HG03097 (cell line): Measurements from ENCODE around the gene POP4.
A peak's percentile ranks its signal among the peaks of the same experiment; 100 is the strongest.
"Not testable (repeated sequence)": the region's sequence is repeated elsewhere in the genome, so short reads cannot be mapped to it uniquely, and the experiment has no call there.

Experiments
- ATAC-seq: cut with Tn5 transposase; IDR thresholded peaks from one replicate; pipeline ENCODE4 v1.9.1; 2021; ENCODE audit not compliant: unreplicated experiment, low FRiP score

POP4 gene

GRCh38 chr19:29605653-29606419 lies at the start of gene POP4:
POP4 (plus strand) TSS chr19:29606283; CDS start chr19:29606319, 36 bp downstream.
- peak; percentile 73 for ATAC-seq

- ATAC-seq, result not testable (repeated sequence)
Measured at GRCh38 chr19:29559110-29559509, 47.0 kb upstream of the POP4 start.

- ATAC-seq, result no peak
Measured at GRCh38 chr19:29559743-29560142, 46.3 kb upstream of the POP4 start.

- ATAC-seq, result no peak
Measured at GRCh38 chr19:29560313-29561075, 45.6 kb upstream of the POP4 start.

GRCh38 chr19:29561601-29562000 lies 44.5 kb upstream of the POP4 start:
- ATAC-seq, result no peak

GRCh38 chr19:29562299-29563297 lies 43.5 kb upstream of the POP4 start:
- ATAC-seq, result no peak

- no peak for ATAC-seq
Measured at GRCh38 chr19:29563486-29564101, 42.5 kb upstream of the POP4 start.

GRCh38 chr19:29564574-29565005 lies 41.5 kb upstream of the POP4 start:
- ATAC-seq, result no peak

GRCh38 chr19:29565171-29565570 lies 40.9 kb upstream of the POP4 start:
- no peak for ATAC-seq

- no peak for ATAC-seq
Measured at GRCh38 chr19:29566496-29567054, 39.5 kb upstream of the POP4 start.

- ATAC-seq, result no peak
Measured at GRCh38 chr19:29567366-29567915, 38.6 kb upstream of the POP4 start.

GRCh38 chr19:29568036-29569025 lies 37.8 kb upstream of the POP4 start:
- no peak for ATAC-seq

GRCh38 chr19:29569038-29569911 lies 36.8 kb upstream of the POP4 start:
- no peak for ATAC-seq

GRCh38 chr19:29571181-29571580 lies 34.9 kb upstream of the POP4 start:
- no peak for ATAC-seq

GRCh38 chr19:29573486-29573885 lies 32.6 kb upstream of the POP4 start:
- no peak for ATAC-seq

GRCh38 chr19:29574510-29574909 lies 31.6 kb upstream of the POP4 start:
- ATAC-seq, result no peak

- ATAC-seq, result no peak
Measured at GRCh38 chr19:29576046-29576606, 30.0 kb upstream of the POP4 start.
